Osteocyte (in vitro differentiated cells): ENCODE data around the gene TWSG1. TPM values are rescaled to one million over a fixed set of nuclear protein-coding genes. Genes with fewer than 3 reads are reported as not detected.
"Not testable (repeated sequence)": the region's sequence is repeated elsewhere in the genome, so short reads cannot be mapped to it uniquely, and the experiment has no call there.

ENCODE experiments used
- DNase-seq: peaks from one replicate; pipeline ENCODE4 v3.0.0; 2021; ENCODE audit warnings: mixed read lengths; ENCODE audit not compliant: unreplicated experiment; ENCODE audit errors: extremely low spot score
- H3K27ac Mint-ChIP-seq: one replicate; pipeline ENCODE4 v1.8.0; 2021; ENCODE audit warnings: mild to moderate bottlenecking, mixed read lengths; ENCODE audit not compliant: unreplicated experiment
- H3K27me3 Mint-ChIP-seq: one replicate; pipeline ENCODE4 v1.8.0; 2021; ENCODE audit warnings: mixed read lengths; ENCODE audit not compliant: unreplicated experiment
- H3K36me3 Mint-ChIP-seq: one replicate; pipeline ENCODE4 v1.8.0; 2021; ENCODE audit warnings: mixed read lengths; ENCODE audit not compliant: unreplicated experiment
- H3K4me1 Mint-ChIP-seq: one replicate; pipeline ENCODE4 v1.8.0; 2021; ENCODE audit warnings: mixed read lengths; ENCODE audit not compliant: unreplicated experiment
- H3K4me3 Mint-ChIP-seq: one replicate; pipeline ENCODE4 v1.8.0; 2021; ENCODE audit warnings: mild to moderate bottlenecking, moderate library complexity, mixed read lengths; ENCODE audit not compliant: unreplicated experiment
- H3K9me3 Mint-ChIP-seq: one replicate; pipeline ENCODE4 v1.8.0; 2021; ENCODE audit warnings: mixed read lengths; ENCODE audit not compliant: unreplicated experiment
- CTCF ChIP-seq: fragments of 200-600 bp; sonication (generic); IDR thresholded peaks from 2 replicates; pipeline ENCODE4 v1.5.0; 2021; ENCODE audit warnings: antibody characterized with exemption, mild to moderate bottlenecking, moderate library complexity
- total RNA-seq: library from RNA; stranded (reverse); gene quantifications from 2 replicates; pipeline ENCODE4 v1.2.1, GENCODE V29; 2021

TWSG1 gene
- total RNA-seq, 1 donor from 2014 or later, result 69.8 TPM

DNA sequence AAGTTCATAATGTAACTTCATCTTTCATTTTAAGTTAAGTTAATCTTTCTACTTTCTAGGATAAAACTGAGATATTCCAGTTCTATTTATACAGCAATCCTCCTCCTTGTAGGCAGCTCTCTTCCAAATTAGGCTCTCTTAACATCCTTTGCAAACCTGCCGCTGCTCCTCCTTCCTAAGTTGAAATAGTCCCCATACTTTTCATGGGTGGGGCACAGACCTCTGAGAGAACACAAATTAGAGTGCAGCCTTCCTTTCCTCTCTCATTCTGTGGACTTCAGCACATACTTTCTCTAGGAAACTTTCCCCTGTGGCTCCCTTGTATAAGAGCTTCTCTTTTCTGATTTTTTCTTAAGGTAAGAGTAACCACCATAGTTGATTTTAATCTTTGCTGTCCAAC is 28.3 kb downstream of the TWSG1 start:
- no peaks in the 10 kb centered on the region for H3K9me3 Mint-ChIP-seq
- peak overlapping the region; percentile 56 for H3K27ac Mint-ChIP-seq
- H3K4me3 Mint-ChIP-seq, result no peak overlapping the region
- H3K36me3 Mint-ChIP-seq, result peaks cover 17% of the 10 kb centered on the region
- no peak for TF ChIP-seq CTCF
- H3K27me3 Mint-ChIP-seq, result no peaks in the 10 kb centered on the region
- DNase-seq, result no peak
- H3K4me1 Mint-ChIP-seq, result peaks cover 22% of the 10 kb centered on the region

DNA sequence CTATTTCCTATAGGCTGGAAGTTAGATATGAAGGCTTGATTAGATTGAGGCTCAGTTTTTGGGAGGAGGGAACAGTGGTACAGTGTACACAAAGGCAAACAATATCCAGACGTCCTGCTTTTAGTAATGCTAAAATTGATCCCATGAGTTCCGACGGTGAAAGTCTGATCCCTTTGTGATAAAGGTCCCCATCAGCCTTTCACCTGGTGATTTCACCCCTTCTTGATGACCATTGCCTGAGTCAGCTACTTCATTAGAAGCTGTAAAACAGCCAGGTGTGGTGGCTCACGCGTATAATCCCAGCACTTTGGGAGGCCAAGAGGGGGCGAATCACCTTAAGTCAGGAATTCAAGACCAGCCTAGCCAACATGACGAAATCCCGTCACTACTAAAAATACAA is 29.7 kb downstream of the TWSG1 start:
- no peak for DNase-seq
- Mint-ChIP-seq H3K36me3 (peaks cover 19% of the 10 kb centered on the region), H3K9me3 (no peaks in the 10 kb centered on the region), H3K27ac (peak overlapping the region; percentile 47), H3K27me3 (no peaks in the 10 kb centered on the region), H3K4me3 (no peak overlapping the region), H3K4me1 (peaks cover 22% of the 10 kb centered on the region)
- TF ChIP-seq CTCF, result no peak

GRCh38 chr18:9365406-9365805 is 30.8 kb downstream of the TWSG1 start:
- no peaks in the 10 kb centered on the region for H3K9me3 Mint-ChIP-seq
- no peak overlapping the region for H3K27ac Mint-ChIP-seq
- peaks cover 15% of the 10 kb centered on the region for H3K4me1 Mint-ChIP-seq
- H3K4me3 Mint-ChIP-seq, result no peak overlapping the region
- no peak for TF ChIP-seq CTCF
- peaks cover 27% of the 10 kb centered on the region for H3K36me3 Mint-ChIP-seq
- H3K27me3 Mint-ChIP-seq, result no peaks in the 10 kb centered on the region
- no peak for DNase-seq

DNA sequence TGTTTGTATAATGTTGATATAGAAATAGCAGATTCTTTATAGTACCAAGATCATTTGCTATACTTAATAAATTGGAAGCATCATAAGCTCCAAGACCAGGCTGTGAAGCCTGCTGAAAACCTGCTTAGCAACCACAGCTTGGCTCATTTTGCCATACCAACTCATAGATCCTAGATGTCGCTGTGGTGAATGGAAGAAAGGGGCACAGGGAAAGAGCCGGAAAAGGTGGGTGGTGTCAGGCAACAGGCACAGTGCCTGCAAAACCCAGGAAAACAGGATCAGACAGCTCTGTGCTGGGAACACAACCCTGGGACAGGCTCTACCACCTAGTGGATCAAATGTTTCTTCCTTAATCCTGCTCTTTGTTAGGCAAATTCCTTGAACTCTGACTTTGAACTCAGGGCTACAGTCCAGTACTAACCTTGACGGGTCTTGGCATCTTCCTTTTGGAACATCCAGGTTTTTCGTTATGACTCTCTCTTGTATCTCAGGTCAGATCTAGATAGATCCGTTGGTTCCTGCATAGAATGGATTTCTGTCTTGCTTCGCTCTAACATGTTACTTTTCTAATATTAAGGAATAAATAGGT is 31.6 kb downstream of the TWSG1 start:
- Mint-ChIP-seq H3K36me3 (peaks cover 24% of the 10 kb centered on the region), H3K27ac (no peak overlapping the region), H3K9me3 (no peaks in the 10 kb centered on the region), H3K4me3 (no peak overlapping the region), H3K4me1 (peaks cover 15% of the 10 kb centered on the region), H3K27me3 (no peaks in the 10 kb centered on the region)
- no peak for DNase-seq
- peak; percentile 51 for TF ChIP-seq CTCF

DNA sequence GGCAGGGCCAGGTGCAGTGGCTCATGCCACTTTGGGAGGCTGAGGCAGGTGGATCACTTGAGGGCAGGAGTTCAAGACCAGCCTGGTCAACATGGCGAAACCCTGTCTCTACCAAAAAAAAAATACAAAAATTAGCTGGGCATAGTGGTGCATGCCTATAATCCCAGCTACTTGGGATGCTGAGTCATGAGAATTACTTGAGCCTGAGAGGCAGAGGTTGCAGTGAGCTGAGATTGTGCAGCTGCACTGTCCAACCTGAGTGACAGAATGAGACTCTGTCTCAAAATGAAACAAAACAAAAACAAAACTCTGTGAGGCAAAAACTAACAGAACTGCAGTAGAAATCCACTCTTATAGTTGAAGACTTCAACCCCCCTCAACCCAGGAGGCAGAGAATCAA is 38.7 kb downstream of the TWSG1 start:
- not testable (repeated sequence) for H3K4me3 Mint-ChIP-seq, H3K4me1 Mint-ChIP-seq, H3K9me3 Mint-ChIP-seq, H3K27ac Mint-ChIP-seq, DNase-seq, H3K27me3 Mint-ChIP-seq
- peaks cover 25% of the 10 kb centered on the region for H3K36me3 Mint-ChIP-seq

DNA sequence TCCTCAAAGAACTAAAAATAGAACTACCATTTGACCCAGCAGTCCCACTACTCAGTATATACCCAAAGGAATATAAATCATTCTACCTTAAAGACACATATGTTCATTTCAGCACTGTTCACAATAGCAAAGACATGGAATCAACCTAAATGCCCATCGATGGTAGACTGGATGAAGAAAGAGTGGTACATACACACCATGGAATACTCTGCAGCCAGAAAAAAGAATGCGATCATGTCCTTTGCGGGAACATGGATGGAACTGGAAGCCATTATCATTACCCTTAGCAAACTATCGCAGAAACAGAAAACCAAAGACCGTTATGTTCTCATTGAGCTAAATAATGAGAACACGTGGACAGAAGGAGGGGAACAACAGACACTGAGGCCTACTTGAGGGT is 44.5 kb downstream of the TWSG1 start:
- H3K4me1 Mint-ChIP-seq, result peaks cover 5% of the 10 kb centered on the region
- H3K4me3 Mint-ChIP-seq, result no peak overlapping the region

More for the DNA sequence above, 44.5 kb downstream of the TWSG1 start:
- DNase-seq, result no peak
- no peak for TF ChIP-seq CTCF
- no peaks in the 10 kb centered on the region for H3K27me3 Mint-ChIP-seq
- no peaks in the 10 kb centered on the region for H3K9me3 Mint-ChIP-seq
- H3K36me3 Mint-ChIP-seq, result peaks cover 28% of the 10 kb centered on the region
- no peak overlapping the region for H3K27ac Mint-ChIP-seq
